ENCODE results near the gene SNRPD1. TPM values are rescaled to one million over a fixed set of nuclear protein-coding genes. Genes with fewer than 3 reads are reported as not detected.

Gene SNRPD1
- total RNA-seq, 4 donors from 2014 or later, result 4.4 to 19.5 (median 12.1) TPM

DNA sequence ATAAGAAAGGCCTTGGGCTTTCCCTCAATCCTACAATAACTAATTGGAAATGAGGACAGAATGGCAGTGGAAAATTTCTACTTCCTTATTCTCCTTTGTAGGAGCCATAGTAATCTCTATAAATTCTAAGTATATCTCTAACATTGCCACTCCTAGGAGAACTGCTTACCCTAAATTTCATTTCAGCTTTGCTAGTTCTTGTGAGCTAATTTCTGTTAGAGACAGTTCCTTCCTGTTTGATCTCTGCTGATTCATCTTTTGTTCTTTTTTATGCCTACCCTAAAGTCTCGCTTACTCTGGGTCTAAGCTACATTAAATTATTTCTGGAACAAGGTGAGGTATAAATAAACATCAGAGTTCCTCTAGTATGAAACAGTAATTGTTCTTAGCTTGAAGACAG is 66.7 kb downstream of the SNRPD1 start:
- no peak overlapping the region for H3K4me3 ChIP-seq
- DNase-seq, result no peak
- peaks cover 0 to 35% (median 6%) of the 10 kb centered on the region in 3 donors for H3K4me1 ChIP-seq
- no peaks in the 10 kb centered on the region for H3K9me3 ChIP-seq
- H3K27me3 ChIP-seq, result no peaks in the 10 kb centered on the region
- TF ChIP-seq, protein P1, sequence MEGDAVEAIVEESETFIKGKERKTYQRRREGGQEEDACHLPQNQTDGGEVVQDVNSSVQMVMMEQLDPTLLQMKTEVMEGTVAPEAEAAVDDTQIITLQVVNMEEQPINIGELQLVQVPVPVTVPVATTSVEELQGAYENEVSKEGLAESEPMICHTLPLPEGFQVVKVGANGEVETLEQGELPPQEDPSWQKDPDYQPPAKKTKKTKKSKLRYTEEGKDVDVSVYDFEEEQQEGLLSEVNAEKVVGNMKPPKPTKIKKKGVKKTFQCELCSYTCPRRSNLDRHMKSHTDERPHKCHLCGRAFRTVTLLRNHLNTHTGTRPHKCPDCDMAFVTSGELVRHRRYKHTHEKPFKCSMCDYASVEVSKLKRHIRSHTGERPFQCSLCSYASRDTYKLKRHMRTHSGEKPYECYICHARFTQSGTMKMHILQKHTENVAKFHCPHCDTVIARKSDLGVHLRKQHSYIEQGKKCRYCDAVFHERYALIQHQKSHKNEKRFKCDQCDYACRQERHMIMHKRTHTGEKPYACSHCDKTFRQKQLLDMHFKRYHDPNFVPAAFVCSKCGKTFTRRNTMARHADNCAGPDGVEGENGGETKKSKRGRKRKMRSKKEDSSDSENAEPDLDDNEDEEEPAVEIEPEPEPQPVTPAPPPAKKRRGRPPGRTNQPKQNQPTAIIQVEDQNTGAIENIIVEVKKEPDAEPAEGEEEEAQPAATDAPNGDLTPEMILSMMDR (IDR thresholded peaks at IDR 0.05), result no peak
- TF ChIP-seq POLR2A (IDR thresholded peaks at IDR 0.05), result no peak
- intact Hi-C loops (cut with DNase I), result no loop called here
- 19 to 25% methylated on average over 1 of the region's 1 CpG for WGBS, 2 donors
- H3K27ac ChIP-seq, result peak overlapping the region in 1 of 4 donors; percentile 36
- peaks cover 0 to 9% (median 0%) of the 10 kb centered on the region in 3 donors for H3K36me3 ChIP-seq

- peaks cover 0 to 9% (median 0%) of the 10 kb centered on the region in 3 donors for H3K36me3 ChIP-seq
- DNase-seq, result no peak
- no peak for TF ChIP-seq POLR2A (IDR thresholded peaks at IDR 0.05)
- TF ChIP-seq, protein P1 (IDR thresholded peaks at IDR 0.05), result no peak
- no peak overlapping the region for H3K4me3 ChIP-seq
- H3K4me1 ChIP-seq, result peaks cover 0 to 31% (median 6%) of the 10 kb centered on the region in 3 donors
- WGBS, 2 donors, result 91 to 93% methylated on average over 6 of the region's 6 CpGs
- H3K27ac ChIP-seq, result no peak overlapping the region
- H3K9me3 ChIP-seq, result no peaks in the 10 kb centered on the region
- no peaks in the 10 kb centered on the region for H3K27me3 ChIP-seq
- intact Hi-C loops (cut with DNase I), result no loop called here
Measured at GRCh38 chr18:21680161-21680560, 68.0 kb downstream of the SNRPD1 start.

GRCh38 chr18:21682371-21683051 is 70.4 kb downstream of the SNRPD1 start:
- no peak for TF ChIP-seq POLR2A (IDR thresholded peaks at IDR 0.05)
- TF ChIP-seq, protein P1 (IDR thresholded peaks at IDR 0.05), result no peak
- 47 to 59% methylated on average over 11 of the region's 11 CpGs for WGBS, 2 donors

More at GRCh38 chr18:21682371-21683051, 70.4 kb downstream of the SNRPD1 start:
- peak overlapping the region in 3 of 4 donors; percentile 48 to 72 (median 60) for H3K27ac ChIP-seq
- no peak for DNase-seq
- no peaks in the 10 kb centered on the region for H3K27me3 ChIP-seq
- peak overlapping the region in 3 of 4 donors; percentile 12 to 55 (median 27) for H3K4me3 ChIP-seq
- intact Hi-C loops (cut with DNase I), result no loop called here
- H3K36me3 ChIP-seq, result peaks cover 0 to 26% (median 0%) of the 10 kb centered on the region in 3 donors
- H3K4me1 ChIP-seq, result peaks cover 0 to 11% (median 3%) of the 10 kb centered on the region in 3 donors
- no peaks in the 10 kb centered on the region for H3K9me3 ChIP-seq

Small RNAs within 50 kb of the gene (small RNA-seq; reads per million reads assigned to genes)
- 0 reads per million in 4 donors for gene MIR320C1

Other genes starting within 250 kb of the SNRPD1 start
- 10 to 100 TPM in 3 of 4 donors, 1 to 10 TPM in 1; 8.7 to 17.1 (median 14.6) TPM for gene ESCO1, start 11.6 kb upstream of the SNRPD1 start, total RNA-seq
- gene ABHD3, start 92.5 kb downstream of the SNRPD1 start, total RNA-seq, result 10 to 100 TPM; 11.8 to 21.1 (median 14.0) TPM
- 10 to 100 TPM; 14.1 to 34.9 (median 22.7) TPM for gene MIB1, start 128.5 kb downstream of the SNRPD1 start, total RNA-seq

All from esophagus squamous epithelium (tissue), 5 donors.